Activated CD4-positive, CD25-positive, alpha-beta regulatory T cell treated with anti-CD3 and anti-CD28 coated beads, Interleukin-2, amount 50 U/mL, for 72 hours (primary cell): ENCODE data around the gene GLG1.
"Not testable (repeated sequence)": the region's sequence is repeated elsewhere in the genome, so short reads cannot be mapped to it uniquely, and the experiment has no call there.

Experiments
- DNase-seq: peaks from one replicate; pipeline ENCODE4 v3.0.0; 2021

Gene GLG1

DNA sequence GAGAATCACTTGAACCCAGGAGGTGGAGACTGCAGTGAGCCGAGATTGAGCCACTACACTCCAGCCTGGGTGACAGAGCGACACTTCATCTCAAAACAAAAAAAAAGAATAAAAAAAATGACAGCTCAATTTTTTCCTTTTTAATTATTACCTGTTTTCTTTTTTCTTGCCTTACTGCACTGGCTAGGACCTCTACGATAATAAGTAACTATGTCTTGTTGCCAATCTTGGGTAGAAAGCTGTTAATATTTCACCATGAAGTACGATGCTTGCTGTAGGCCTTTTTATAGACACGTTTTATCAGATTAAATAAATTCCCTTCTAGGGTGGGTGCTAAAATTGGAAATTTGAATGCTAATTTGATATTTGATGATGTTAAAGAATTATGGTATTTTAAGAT is 82.8 kb downstream of the GLG1 start:
- DNase-seq, result no peak

DNA sequence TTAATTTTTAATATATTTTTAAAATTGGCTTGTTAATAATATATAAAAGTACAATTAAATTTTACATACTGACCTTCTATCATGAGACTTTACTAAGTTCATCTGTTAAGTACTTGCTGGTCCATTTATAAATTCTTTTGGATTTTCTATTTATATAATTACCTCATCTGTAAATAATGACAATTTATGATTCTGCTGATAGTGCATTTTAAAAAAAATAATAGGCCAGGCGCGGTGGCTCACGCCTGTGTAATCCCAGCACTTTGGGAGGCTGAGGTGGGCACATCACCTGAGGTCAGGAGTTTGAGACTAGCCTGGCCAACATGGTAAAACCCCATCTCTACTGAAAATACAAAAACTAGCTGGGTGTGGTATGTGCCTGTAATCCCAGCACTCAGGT is 83.2 kb downstream of the GLG1 start:
- not testable (repeated sequence) for DNase-seq

- no peak for DNase-seq
These were observed 84.8 kb downstream of the GLG1 start for GRCh38 chr16:74522160-74522559.

GRCh38 chr16:74521691-74522090 is 85.2 kb downstream of the GLG1 start:
- DNase-seq, result no peak

DNA sequence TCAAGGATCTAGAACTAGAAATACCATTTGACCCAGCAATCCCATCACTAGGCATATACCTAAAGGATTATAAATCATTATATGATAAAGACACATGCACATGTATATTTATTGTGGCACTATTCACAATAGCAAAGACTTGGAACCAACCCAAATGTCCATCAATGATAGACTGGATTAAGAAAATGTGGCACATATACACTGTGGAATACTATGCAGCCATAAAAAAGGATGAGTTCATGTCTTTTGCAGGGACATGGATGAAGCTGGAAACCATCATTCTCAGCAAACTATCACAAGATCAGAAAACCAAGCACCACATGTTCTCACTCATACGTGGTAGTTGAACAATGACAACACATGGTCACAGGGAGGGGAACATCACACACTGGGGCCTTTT is 88.0 kb downstream of the GLG1 start:
- not testable (repeated sequence) for DNase-seq

DNA sequence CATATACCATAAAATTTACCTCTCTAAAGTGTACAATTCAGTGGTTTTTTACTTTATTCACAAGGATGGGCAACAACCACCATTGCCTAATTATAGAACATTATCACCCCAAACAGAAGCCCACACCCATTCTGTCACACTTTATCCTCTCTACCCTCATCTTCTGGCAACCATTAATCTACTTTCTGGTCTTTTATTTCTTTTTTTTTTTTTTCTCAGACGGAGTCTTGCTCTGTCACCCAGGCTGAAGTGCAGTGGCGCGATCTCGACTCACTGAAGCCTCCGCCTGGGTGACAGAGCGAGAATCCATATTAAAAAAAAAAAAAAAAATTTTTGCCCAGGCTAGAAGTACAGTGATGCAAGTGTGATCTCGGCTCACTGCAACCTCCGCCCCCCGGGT is 95.0 kb downstream of the GLG1 start:
- no peak for DNase-seq

DNA sequence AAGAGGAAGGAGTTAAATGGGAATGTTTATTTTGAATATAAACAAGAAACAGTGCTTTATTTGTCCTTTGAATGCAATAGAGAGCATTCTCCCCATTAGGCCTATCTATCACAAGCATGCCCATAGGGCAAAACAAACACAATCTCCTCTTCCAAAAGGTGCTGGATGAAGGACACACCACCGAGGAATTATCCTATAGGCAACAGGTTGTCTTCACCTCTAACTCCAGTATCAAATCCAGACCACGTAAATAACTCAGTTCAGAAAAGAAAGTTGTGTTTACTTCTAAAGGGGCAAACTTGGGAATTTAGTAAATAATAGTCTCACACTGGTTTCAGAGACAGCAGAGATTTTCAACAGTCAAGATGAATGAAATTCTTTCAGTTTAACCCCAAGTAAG is 101.9 kb downstream of the GLG1 start:
- DNase-seq, result no peak

GRCh38 chr16:74503412-74503811 is 103.5 kb downstream of the GLG1 start:
- DNase-seq, result no peak

GRCh38 chr16:74501484-74502478 is 105.1 kb downstream of the GLG1 start:
- no peak for DNase-seq

DNA sequence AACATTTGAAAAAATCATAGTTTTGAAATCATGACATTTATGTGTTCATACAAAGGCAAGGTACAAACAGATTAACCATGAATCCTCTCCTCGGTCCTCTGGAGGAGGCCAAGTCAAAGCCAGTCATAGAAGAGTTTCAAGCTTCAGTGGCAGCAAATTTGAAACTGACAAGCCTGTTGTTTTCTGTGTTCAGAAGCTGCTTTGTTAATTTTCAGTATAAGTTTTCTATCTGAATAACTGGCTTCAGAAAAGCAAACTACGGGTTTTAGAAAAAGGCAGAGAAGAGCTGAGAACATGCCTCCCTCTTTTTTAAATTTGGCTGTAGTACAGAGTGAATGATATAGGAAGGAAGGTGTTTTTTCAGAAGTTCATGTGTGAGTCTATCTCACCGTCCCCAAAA is 106.0 kb downstream of the GLG1 start:
- no peak for DNase-seq

DNA sequence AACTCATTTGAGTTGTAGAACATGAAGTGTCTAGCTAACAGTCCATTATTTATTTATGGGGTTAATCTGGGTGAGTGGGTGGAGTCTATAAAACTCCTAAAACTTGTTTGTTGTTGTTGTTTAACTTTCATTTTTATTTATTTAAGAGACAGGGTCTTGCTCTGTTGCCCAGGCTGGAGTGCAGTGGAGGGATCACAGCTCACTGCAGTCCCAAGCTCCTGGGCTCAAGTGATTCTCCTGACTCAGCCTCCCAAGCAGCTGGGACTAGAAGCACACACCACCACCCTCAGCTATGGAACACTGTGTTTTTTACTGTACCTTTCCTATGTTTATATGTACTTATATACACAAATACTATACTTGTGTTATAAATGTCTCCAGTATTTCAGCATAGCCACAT is 107.8 kb downstream of the GLG1 start:
- DNase-seq, result no peak

GRCh38 chr16:74497761-74498160 is 109.2 kb downstream of the GLG1 start:
- DNase-seq, result no peak

- DNase-seq, result no peak
These were observed 110.9 kb downstream of the GLG1 start for GRCh38 chr16:74496054-74496453.

DNA sequence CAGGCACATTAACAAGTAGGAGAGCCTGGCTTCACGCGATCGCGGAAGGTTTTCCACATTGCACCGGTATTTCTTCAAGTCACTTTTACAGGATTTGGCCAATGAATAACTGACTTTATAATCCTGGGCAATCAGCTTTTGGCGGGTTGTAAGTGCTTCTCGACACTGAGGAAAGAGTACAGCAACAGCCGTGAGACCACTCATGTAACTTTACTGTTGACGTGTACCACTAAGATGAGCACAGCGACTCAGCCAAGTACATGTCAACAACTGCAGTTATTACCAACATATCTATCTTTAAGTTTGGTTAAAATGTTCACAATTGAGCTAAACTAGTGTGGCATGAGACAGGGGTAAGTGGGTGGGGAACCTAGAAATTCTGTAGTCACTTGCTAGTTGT is 113.9 kb downstream of the GLG1 start:
- no peak for DNase-seq

GRCh38 chr16:74487634-74488495 is 119.0 kb downstream of the GLG1 start:
- DNase-seq, result no peak

DNA sequence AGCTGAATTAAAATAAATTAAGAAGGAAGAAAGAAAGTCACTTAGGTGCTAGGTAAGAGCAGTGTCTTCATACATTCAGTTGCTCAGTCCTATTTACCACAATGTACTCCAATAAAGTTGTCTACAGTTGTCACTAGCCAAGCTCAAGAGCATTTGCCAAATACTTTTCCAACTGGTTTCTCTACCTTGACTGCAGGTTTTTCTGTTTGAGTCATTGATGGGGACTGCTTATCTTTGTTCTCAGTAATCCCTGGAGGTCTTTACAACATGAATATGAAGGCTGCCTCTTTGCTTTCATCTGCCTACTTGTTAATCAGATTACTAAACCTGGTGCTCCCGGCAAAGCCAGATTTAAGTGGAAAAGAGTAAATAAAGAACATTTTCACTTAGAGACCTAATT is 121.0 kb downstream of the GLG1 start:
- no peak for DNase-seq

DNA sequence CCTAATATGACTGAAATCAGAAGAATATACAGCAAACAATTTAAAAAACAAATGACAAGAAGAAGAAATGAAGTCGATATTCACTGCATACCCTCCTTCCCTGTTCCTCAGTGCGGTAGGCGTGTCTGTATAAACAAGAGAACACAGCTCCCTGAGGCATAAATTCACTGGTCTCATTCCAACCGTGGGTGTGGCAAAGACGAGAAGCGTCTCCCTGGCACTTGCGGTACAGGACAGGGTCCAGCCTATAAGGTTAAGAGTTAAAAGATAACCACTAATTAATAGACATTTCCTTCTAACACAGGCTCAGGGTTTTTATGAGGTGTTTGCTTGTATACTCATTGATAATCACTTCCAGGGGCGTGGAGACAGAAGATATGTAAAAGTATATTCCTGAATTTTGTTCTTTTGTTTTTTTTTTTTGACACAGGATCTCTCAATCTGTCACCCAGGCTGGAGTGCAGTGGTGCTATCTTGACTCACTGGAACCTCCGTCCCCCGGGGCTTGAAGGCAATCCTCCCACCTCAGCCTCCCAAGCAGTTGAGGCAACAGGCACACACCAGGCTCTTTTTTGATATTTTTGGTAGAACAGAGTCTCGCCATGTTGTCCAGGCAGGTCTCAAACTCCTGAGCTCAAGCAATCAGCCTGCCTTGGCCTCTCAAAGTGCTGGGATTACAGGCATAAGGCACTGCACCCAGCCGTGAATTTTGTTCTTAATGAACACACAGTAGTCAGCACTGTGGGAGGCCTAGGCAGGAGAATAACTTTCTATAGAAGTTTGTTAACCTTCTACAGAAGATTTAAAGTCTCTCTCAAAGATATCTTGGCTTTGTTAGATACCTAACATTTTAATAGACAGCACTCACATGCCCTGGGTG is 126.5 kb downstream of the GLG1 start:
- no peak for DNase-seq

DNA sequence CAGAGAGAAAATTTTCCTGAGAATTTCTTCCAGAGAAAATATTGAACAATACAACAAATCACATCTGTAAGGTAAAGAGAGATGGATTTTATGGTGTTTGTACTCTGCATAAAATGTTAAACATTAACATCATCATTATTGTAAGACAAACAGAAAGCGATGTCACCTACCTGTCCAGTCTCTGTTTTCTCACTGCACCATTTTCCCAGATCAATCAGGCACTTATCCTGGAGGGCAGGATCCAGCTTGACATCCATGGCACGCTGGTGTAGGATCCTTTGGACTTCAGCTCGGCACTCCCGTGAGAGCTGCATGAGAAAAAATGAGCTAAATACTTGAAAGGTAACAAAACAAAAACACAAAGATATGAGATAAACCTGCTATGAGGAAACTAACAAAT is 129.7 kb downstream of the GLG1 start:
- DNase-seq, result no peak

GRCh38 chr16:74474416-74474815 is 132.5 kb downstream of the GLG1 start:
- no peak for DNase-seq

DNA sequence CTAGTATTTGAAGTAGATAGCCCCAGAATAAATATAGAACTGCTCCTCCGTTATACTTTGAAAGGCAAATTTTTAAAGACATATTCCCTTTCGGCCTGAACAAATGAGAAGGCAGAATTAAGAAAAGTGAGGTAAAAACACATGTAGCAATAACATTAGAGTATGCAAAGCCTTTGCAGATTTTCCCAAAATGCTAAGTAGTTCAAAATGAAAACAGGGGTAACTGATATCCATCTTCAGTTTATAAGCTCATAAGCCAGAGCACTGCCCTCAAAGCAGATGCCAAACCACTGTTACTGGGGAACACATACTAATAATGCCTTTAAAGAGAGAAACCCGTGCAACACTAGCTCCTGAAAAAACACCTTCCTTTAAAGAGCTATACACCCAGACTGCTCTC is 134.4 kb downstream of the GLG1 start:
- no peak for DNase-seq

DNA sequence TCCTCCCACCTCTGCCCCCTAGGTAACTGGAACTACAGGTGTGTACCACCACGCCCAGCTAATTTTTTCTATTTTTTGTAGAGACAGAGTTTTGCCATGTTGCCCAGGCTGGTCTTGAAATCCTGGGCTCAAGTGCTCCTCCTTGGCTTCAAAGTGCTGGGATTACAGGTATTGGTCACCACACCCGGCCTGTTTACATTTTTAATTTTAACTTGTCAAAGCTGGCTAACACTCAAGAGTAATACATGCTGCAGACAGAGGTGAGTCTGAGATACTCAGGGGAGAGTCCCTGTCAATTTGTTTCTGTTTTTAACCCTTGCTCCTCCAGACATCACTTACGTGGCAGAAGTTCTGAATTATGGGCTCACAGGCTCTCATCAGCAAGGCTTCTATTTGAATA is 134.9 kb downstream of the GLG1 start:
- DNase-seq, result no peak

- no peak for DNase-seq
These were observed 136.9 kb downstream of the GLG1 start for GRCh38 chr16:74469946-74470478.
